Superior temporal gyrus (tissue), 1 donor: ENCODE measurements around the gene PBXIP1.

Experiments
- DNase-seq: peaks from one replicate; pipeline ENCODE4 v3.0.0-alpha.2; 2016; ENCODE audit errors: extremely low spot score

Gene PBXIP1

DNA sequence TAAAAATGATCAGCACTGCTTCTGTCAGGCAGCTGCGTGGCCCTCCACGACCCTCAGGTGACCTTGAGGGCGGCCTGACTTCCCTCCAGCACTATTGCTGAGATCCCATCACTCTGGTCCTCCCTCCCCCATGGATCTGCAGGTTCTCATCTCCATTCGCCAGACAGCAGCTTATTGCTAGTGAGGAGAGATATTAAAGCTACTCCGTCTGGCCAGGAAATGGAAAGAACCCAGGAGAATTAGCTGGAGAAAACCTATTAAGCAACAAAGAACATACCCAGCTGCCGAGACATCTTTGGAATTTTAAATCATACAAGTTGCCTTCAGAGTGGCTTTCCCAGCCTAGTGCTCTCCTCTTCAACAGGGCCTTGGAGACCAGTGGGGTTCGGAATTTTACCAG lies 60.1 kb downstream of the PBXIP1 start:
- no peak for DNase-seq
